Stimulated activated CD4-positive, alpha-beta T cell treated with anti-CD3 and anti-CD28 coated beads, Interleukin-1b, Interleukin-23, amount 100 ng/mL, for 24 hours (primary cell): ENCODE measurements around the gene PITPNM3.

ENCODE experiments used
- DNase-seq, 4 experiments: peaks; one replicate each; pipeline ENCODE4 v3.0.0-alpha.2; 2020; ENCODE audit warnings: low read depth in 4 of 4, low spot score in 1 of 4

Gene PITPNM3

DNA sequence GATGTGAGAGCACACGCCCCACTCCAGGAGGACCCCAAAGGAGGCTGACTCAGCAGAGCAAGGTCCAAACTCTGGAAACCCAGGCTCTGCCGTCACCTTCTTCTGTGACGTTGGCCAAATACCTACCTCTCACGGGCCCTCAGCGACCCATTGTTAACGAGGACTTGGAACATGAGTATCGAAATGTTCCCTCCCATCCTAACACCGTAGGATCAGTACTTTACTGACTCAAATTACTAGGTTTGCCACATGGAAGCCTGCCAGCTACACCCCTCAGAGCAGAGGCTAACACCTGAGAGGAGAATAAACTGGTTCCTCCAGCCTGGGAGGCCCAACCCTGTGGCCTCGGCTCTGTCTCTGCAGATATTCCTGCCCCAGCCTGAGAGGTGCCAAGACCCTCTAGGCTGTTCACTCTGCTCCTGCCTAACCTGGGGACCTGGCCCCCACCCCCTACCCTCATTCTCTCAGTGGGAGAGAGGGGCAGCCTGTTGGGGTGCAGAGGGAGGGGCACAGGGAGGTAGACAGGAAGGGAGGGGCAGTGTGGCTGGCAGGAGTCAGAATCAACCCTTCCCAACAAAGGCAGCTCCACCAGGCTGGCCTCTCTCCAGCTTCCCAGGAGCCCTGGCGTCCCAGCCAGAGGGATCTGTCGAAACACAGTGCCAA is 4.4 kb downstream of the PITPNM3 start:
- DNase-seq, result no peak

DNA sequence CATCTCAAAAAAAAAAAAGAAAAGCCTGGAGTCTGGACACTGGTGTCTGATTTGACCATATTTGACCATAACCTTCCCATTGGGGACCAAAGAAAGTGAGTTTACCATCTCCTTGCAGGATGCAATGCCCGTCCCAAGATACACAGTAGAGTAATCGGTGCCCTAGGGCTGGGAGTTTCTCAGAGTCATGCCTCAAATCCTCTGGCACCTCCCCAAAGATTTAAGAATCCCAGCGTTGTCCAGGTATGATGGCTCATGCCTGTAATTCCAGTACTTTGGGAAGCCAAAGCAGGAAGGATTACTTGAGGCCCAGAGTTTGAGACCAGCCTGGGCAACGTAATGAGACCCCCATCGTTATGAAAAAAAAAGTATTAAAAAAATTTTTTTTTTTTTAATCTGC is 5.0 kb downstream of the PITPNM3 start:
- no peak for DNase-seq

DNA sequence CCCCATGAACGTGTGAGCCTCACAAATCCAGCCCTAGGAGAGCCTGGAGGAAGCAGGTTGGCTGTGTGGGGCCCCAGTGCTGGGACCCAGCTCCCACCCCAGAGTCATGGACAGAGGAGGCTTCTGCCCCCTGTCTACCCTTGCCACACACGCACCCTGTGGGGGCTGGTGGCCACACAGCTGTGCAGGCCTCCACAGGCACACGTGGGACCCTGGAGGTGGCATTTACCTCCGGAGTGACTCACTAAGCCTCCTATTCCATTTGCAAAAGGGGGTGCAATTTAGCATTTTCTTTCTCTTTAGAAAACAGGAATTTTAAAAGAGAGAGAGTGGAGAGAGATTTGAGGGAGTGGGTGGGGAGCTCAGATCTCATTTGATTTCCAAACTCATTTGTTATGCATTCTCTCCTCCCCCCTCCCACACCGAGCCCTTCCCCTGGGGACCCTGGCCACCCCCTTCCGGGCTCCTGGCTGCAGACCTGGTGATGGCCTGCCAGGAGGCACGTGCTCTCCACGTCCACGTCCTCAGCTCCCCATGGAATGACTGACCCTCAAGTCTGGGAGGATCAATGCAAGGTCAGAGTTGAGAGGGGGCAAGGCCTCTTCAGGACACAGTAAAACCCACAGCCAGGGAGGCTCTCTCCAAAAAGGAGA is 6.8 kb downstream of the PITPNM3 start:
- DNase-seq, result no peak

DNA sequence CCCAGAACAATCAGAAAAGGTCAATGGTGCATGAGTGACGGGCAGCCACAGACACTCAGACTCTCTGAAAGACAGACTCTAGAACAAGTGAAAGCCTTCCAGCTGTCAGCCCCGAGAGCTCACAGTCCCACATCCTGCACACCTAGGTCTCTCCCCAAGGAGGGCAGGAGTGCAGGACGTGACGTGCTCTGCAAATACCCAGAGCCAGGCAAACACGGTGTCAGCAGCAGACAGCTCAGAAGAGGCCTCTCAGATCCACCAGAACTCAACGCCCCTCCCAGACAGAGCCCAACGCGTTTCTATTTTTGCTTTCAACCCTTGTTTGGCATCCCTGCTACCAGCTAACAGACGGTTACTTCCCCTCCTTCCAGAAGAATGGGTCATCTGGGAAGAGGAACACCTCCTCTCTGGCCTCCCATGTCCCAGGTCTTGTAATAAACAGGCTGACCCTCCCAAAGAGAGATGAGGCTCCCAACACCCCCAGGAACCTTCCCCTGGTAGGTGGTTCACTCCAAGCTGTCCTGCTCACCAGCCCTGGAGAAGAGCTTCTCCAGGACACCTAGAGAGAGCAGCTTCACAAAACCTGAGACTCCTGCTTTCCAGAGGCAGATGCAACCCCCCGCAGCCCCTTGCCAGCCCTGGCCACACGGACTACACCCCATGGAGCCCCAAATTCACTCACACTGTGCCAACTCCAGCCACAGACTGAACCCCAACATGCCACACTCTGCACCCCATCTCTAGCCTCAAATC is 7.6 kb downstream of the PITPNM3 start:
- no peak for DNase-seq

DNA sequence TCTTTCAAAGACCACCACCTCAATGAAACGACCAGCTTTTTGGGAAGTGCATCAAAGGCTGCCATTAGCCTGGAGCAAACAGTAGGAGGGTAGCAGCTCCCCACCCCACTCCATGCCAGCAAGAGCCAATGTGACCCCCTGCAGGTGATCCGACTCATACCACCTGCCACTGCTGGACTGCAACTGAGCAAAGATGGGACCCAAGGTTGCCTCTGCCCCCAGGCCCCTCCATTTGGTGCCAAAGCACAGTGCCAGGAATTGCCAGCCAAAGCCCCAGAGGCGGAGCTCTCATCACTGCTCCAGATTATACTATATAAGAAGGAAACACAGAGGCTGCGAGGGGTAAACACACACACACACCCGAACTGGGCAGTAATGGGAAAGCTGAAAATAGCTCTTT is 8.3 kb downstream of the PITPNM3 start:
- DNase-seq, result no peak

DNA sequence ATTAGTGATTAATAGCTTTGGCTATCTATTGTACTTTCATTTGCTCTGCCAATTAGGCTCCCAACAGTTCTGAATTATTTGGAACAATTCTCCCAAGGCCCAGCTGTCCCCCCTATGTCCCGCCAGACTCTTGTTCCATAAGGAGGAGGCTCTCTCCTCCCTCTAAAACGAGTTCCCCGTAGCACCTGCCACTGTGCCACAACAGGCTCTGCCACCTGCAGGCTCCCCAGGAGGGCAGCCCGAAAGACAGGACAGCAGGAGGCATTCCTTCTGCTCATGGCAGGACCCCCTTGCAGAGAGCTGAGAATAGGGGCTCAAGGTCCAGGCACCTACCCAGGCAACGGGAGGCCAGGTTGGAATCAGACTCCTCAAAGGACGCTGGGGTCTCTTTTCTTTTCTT is 9.0 kb downstream of the PITPNM3 start:
- DNase-seq, result no peak

DNA sequence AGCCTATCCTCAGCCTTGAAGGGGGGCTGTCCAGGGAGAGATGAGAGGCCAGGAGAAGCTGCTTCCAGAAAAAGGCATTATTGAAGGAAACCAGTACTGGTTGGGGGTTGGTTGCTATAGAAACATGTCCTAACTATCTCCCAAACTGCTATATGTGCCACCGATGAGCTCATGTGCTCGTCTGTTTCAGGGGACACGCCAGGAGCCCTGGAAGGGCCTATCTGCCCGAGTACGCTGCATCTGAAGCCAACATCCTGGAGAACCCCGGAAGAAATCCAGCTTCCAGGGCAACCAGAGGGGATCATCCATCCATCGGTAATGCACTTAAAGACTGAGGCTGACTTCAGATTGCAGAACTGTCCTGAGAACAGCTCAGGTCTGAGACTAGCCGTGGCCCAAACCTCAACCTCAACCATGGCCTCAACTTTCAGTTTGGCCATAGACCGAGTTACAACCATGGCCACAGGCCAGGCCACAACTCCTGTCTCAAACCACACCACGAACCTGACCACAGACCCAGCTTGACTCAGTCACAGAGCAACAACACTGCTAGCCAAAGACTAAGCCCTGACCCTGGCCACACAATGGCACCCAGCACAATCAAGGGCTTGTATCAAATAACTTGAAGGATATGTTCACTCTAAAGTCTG is 10.2 kb downstream of the PITPNM3 start:
- no peak for DNase-seq

DNA sequence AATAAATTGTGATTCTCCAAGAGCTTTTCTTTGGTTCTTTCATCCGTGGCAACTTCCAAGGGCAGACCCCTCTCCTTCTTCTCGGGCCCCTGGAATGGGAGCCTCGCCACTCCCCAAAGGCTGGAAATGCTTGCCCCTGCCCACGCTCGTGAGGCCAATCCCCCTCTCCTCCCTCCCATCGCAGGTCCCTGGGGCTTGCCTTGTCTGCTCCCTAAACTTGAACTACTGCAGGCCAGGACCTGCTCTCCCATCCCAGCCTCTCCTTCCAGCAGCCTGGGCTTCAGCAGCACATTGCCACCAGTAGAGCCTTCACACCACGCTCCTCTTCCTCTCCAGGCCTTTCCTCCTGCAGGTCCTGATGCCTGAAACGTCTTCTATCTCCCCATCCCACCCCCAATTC is 11.1 kb downstream of the PITPNM3 start:
- no peak for DNase-seq

DNA sequence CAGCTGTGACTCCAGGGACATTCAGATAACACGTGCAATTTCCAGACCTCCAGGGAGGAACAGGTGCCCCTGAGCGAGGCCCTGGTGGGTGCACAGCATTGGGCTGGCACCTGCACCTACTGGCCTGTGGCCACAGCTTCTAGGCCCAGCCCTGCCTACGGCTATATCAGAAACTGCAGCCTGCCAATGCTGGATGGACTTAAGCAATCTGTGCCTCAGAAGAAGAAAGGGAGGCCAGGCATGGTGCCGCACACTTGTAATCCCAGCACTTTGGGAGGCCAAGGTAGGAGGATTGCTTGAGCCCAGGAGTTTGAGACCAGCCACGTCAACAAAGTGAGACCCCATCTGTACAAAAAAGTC is 12.4 kb downstream of the PITPNM3 start:
- DNase-seq, result no peak

DNA sequence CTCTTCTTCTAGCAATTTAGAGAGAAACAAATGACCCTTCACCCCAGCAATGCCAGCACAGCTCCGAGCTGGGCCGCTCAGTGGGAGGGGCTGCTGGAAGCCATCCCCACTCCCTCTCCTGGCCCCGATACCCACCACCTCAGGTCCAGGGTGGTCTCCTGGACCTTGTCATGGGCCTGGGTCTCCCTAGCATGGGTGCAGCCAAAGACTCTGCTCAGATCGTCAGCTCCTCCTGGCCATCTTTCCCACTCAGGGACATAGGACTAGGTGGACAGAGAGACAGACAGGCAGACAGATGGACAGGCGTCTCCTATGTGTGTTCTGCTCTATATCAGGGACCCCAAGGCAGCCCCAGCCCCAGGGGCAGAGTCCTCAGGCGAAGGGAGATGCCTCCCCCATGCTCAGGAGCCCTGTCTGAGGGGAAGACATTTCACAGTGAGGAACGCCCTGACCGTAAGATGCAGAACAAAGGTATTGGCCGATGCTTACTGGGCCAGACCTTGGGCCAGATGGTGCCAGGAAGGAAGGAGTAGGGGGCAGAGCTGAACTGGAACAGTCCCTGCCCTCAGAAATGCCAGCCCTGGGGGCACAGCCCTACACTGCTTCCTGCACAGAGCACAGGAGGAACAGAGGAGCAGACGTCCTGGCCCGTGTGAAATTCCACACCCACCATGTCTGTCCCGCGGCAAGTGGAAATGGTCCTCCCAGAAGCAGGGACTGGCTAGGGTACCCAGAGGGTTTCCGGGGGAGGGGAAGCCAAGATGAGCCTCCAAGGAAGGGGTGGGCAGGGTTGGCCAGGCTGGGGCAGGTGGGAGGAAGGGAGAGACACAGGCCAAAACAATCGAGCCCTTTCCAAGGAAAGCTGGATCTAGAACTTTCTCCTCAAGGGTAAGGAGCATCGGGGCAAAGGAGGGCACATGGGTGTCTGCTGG is 13.0 kb downstream of the PITPNM3 start:
- no peak for DNase-seq

DNA sequence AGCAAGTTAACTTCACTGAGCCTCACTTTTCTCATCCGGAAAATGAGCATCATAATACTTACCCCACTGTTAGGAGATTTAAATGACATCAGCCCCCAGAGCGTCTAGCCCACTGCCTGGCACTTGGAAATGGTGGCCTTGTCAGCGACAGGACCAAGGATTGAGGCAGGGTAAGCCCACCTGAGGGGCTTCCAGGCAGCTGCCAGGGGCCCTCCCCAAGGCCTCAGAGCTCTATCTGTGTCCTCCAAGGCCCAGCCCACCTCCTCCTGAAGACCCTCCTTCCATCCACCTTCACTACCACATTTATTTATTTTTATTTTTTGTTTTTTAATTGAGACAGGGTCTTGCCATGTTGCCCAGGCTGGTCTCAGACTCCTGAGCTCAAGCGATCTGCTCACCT is 13.8 kb downstream of the PITPNM3 start:
- no peak for DNase-seq

DNA sequence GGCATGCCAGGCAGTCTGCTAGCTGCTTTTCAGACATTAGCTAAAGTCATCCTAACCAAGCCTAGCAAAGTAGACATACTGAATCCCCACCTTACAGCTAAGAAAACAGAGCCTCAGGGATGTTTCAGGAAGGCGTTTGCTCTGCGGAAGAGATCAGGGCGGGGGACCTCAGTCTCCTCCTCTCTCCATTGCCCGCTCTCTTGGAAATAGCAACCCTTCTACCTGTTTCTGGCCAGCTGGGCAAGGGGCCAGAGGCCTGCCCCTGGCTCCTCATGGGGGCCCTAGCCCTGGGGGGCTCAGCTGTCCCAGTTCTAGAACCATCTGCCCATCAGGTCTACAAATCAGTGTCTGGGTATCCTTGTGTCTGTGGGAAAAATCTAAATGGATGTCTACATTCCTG is 14.5 kb downstream of the PITPNM3 start:
- DNase-seq, result no peak

DNA sequence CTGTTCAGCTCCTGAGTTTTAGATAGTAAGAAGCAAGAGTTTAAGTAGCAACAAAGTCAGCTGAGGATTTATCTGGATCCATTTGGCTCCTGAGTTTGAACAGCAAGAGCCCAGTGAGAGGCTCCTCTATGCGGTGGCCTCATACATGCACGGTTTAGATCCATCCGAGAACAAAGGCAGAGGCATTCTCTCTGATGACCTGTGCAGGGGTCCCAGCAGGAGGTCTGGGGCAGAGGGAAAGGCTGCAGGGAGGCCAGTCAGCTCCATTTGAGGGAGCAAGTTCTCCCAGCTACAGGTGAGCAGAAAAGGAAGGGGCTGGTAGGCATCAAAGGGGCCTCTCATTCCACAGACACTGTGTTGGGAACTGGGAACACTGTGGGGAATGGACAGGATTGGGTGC is 16.5 kb downstream of the PITPNM3 start:
- DNase-seq, result no peak

DNA sequence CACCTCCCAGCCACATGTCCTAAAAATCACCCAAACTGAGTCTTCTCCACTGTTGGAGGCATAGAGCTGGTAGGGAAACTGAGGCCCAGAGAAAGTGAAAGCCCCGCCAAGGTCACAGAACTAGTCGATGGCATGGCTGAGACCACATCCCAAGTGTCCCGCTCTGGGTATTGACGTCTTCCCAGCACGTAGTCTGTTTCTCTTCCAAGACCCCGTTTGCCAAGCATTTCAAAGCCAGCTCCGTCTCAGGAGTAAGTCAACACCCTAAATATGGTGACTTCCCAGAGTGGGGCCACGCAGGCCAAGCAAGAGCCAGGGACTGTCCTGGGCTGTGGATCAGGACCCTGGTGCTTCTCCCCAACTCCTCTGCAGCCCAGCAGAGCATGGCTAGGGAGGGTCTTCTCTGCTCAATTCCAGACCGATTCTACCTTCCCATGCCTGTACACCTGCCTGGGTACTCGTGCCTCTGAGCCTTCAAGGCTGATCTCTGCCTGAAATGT is 19.7 kb downstream of the PITPNM3 start:
- no peak for DNase-seq

DNA sequence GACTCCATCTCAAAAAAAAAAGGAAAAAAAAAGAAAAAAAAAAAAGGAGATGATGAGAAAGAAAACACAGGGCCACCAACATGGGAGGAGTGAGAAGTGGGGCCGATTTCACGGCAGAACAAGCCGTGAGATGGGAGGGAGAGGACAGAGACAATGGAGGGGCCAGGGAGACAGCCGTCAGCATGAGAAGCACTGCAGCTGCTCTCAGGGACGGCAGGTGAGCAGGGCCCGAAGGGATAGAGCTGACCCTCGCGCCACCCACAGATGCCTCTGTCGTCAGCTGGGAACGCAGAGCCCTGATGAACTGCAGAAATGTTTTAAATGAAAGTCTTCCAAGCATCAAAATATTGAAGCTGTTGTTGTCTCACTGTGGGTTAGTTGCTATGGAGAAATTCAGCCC is 20.3 kb downstream of the PITPNM3 start:
- DNase-seq, result no peak

DNA sequence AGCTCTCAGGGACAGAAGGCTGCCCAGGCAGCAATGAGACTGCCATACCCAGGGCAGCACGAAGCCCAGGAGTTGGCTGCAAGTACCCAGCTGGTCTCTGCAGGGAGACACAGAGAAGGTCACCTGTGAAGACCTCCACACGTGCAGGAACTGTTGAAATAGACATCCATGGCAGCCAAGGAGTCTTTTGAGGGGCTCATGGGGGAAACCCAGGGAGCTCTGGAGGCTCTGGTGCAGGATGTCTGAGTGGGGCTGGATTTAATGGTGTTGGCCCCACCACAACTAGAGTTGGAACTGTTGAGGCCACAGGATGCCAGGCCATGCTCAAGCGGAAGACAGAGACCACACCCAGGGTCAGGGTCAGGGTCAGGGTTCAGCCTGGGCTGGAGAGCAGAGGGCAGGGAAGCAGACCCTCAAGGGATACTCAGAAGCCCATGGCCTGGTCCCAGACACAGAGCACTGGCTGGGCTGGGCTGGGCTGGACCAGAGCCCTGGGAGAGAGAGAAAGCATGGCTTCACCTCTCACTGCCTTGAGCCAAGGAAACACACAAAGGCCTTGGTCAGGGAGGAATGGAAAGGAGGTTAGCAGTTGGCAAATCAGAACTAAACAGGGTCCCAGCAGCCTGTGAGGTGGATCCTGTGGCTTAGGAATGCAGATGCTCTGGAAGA is 21.4 kb downstream of the PITPNM3 start:
- no peak for DNase-seq

DNA sequence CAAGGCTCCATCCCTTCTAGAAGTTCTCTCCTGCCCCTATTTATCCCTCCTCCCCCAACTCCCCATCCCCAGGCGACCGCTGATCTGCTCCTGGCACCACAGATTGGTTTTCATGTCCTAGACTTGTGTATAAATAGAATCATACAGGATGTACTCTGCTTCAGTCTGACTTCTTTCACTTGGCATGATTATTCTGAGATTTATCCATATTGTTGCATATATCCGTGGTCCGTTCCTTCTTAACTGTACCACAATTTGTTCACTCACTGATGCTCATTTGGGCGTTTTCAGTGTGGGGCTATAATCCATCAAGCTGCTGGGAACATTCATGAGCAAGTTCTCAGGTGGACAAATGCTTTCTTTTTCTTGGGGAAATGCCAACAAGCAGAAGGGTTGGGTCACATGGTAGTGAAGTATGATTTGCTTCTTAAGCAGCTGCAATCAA is 23.9 kb downstream of the PITPNM3 start:
- no peak for DNase-seq

DNA sequence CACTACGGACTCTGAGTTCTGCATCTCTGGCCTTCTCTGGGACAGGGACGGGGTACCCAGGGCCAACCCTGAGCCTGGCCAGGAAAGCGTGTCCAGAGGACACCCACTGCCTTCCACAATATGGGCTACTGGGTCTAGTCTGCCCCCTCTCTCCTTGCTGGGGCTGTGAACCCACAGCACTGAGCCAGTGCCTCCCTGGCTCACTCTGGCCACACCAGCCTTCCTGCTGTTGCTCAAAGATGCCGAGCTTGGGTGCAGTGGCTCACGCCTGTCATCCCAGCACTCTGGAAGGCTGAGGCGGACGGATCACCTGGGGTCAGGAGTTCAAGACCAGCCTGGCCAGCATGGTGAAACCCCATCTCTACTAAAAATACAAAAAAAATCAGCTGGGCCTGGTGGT is 24.8 kb downstream of the PITPNM3 start:
- DNase-seq, result no peak

DNA sequence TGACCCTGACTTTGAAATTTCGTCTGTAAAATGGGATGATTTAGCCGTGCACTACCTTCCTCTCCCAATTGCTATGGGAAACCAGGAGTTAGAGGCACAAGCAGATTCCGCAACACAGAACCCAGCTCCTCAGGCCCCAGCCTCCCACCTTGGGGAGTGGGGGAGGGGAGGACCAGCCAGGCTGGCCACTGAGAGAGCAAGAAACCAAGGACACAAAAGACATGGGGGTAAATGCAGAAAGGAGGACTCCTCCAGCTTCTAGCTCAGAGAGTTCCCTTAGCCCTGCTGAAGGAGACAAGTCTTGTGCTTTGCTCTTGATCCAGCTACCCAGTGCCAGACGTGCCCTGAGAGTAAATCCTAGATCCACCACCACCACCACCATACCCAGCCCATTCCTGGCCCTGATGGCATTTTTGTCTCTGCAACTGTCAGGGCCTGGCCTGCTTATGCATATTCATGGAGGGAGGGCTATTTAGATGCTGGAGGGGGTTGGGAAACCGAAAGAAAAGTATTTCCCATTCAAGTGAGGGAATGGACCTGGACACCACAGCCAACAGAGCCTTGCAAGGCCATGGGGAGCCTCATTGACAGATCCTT is 25.9 kb downstream of the PITPNM3 start:
- no peak for DNase-seq

DNA sequence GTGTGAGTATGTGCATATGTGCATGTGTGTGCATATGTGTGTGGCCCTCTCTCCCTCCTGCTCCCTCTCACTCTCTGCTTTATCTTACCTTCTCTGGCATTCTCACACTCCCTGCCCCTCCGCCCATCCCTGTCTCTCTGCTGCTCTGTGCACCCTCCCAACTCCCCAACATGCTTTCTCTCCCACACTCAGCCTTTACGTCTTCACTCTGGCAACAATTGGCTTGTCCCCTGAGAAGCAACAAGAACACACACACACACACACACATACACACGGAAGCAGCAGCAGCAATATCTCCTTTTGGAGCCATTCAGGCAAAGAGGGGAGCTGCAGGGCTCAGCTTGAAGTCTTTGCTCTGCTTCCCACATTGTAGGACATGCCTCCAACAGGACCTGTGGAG is 27.8 kb downstream of the PITPNM3 start:
- DNase-seq, result no peak
